Thyroid gland (tissue), 4 donors: ENCODE results near the gene IRAK1BP1. TPM values are rescaled to one million over a fixed set of nuclear protein-coding genes. Genes with fewer than 3 reads are reported as not detected.
"Not testable (repeated sequence)": the region's sequence is repeated elsewhere in the genome, so short reads cannot be mapped to it uniquely, and the experiment has no call there.

Source experiments
- DNase-seq, 2 donors: peaks; one replicate each; pipeline ENCODE4 v3.0.0-alpha.2; 2019
- H3K27ac ChIP-seq, 3 donors: fragments of 200-600 bp; sonication (generic); 1 replicate in 2 of 3; 2 replicates in 1 of 3; pipeline ENCODE4 v1.5.1; 2016 to 2019; ENCODE audit warnings: mild to moderate bottlenecking in 1 of 3, moderate library complexity in 1 of 3
- H3K27me3 ChIP-seq: fragments of 200-600 bp; sonication (generic); one replicate; pipeline ENCODE4 v1.5.1; 2019
- H3K36me3 ChIP-seq, 2 donors: fragments of 200-600 bp; sonication (generic); one replicate each; pipeline ENCODE4 v1.5.1; 2016 to 2019
- H3K4me1 ChIP-seq, 2 donors: fragments of 200-600 bp; sonication (generic); one replicate each; pipeline ENCODE4 v1.5.1; 2017 to 2019
- H3K4me3 ChIP-seq, 3 donors: fragments of 200-600 bp; sonication (generic); replicated peaks in 1 of 3; 1 replicate in 2 of 3; 2 replicates in 1 of 3; pipeline ENCODE4 v1.5.1; 2016; ENCODE audit warnings: mild to moderate bottlenecking in 1 of 3
- H3K9me3 ChIP-seq: fragments of 200-600 bp; sonication (generic); one replicate; pipeline ENCODE4 v1.5.1; 2017
- CTCF ChIP-seq, 6 experiments: fragments of 200-600 bp in 3 of 6; fragments of 450-650 bp in 3 of 6; sonication (generic) in 3 of 6; IDR thresholded peaks; one replicate each; pipeline ENCODE4 v1.5.1; 2016 to 2019; ENCODE audit warnings: antibody characterized with exemption in 6 of 6, mild to moderate bottlenecking in 2 of 6, inconsistent platforms in 1 of 6, moderate library complexity in 1 of 6
- POLR2A ChIP-seq, 2 donors: fragments of 450-650 bp; IDR thresholded peaks; one replicate each; pipeline ENCODE4 v1.6.1; 2017; ENCODE audit warnings: antibody characterized with exemption in 2 of 2, mild to moderate bottlenecking in 2 of 2, moderate library complexity in 1 of 2
- WGBS, 2 donors: methylation state at CpG; one replicate each; pipeline ENCODE4 v1.1.5; 2017; 5-methylcytosine and 5-hydroxymethylcytosine counted together
- intact Hi-C: fragments of 100-400 bp; cut with DNase I; formaldehyde crosslinking; loops from one replicate; pipeline ENCODE4 v1.15.1; 2023
- total RNA-seq, 4 donors: library from RNA; depleted of rRNA; stranded (reverse); fragments of >200 nt; gene quantifications; one replicate each; pipeline ENCODE4 v1.2.3, GENCODE V29; 2016

IRAK1BP1 gene
- total RNA-seq, 4 donors from 2014 or later, result 9.8 to 13.5 (median 13.1) TPM

DNA sequence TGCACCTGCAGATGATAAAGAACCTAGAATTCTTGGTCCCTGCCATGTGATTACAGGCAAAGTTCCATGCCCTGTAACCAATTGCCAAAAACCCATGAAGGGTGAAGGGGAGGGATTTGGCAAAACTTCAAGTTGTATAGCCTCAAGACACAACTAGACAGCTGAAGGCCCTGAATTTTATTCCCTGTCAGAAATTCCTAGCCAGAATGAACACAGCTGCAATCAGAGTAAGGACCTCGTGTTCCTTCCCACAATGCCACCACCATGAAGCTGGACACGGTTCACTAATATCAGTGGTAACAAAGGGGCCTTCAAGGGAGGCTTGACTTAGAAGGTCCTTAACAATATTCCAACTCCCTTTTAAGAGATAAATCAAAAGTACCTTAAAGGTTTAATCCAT lies 22.5 kb upstream of the IRAK1BP1 start:
- no peaks in the 10 kb centered on the region for H3K36me3 ChIP-seq
- H3K27me3 ChIP-seq, result no peaks in the 10 kb centered on the region
- no peaks in the 10 kb centered on the region for H3K9me3 ChIP-seq
- H3K27ac ChIP-seq, result no peak overlapping the region
- peak in 1 of 2 donors; percentile 4 for DNase-seq
- no peak overlapping the region for H3K4me3 ChIP-seq
- no peaks in the 10 kb centered on the region for H3K4me1 ChIP-seq
- intact Hi-C loops, result no loop called here
- WGBS, 2 donors, result 32 to 43% methylated on average over 2 of the region's 2 CpGs
- TF ChIP-seq POLR2A (IDR thresholded peaks at IDR 0.05) (no peak), CTCF (IDR thresholded peaks at IDR 0.05) (no peak)

DNA sequence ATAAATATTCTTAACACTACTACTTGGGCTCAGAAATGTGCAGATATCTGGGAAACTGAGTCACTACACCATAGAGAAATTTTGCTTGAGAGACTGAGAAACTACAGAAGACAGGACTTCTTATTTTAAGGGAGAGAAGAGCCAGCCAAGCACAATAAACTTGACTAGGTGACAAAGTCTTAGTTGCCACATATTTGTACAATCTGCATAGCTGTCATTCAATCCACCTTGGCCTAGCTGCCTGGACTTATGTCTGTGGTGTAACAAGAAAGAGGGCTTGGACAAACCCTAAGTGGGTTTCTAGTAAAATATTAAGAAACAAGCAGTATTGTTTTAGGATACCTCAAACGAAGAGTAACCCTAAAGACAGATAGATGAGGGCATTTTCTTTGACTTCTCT lies 21.8 kb upstream of the IRAK1BP1 start:
- DNase-seq, result no peak
- no peaks in the 10 kb centered on the region for H3K27me3 ChIP-seq
- H3K27ac ChIP-seq, result no peak overlapping the region
- TF ChIP-seq CTCF (IDR thresholded peaks at IDR 0.05) (no peak), POLR2A (IDR thresholded peaks at IDR 0.05) (no peak)
- H3K4me3 ChIP-seq, result no peak overlapping the region
- intact Hi-C loops, result no loop called here
- H3K4me1 ChIP-seq, result no peaks in the 10 kb centered on the region
- H3K9me3 ChIP-seq, result no peaks in the 10 kb centered on the region
- WGBS, 2 donors, result 85 to 87% methylated on average over 1 of the region's 1 CpG
- no peaks in the 10 kb centered on the region for H3K36me3 ChIP-seq

- no peaks in the 10 kb centered on the region for H3K4me1 ChIP-seq
- no peak overlapping the region for H3K4me3 ChIP-seq
- no peak overlapping the region for H3K27ac ChIP-seq
- TF ChIP-seq CTCF (IDR thresholded peaks at IDR 0.05) (no peak), POLR2A (IDR thresholded peaks at IDR 0.05) (no peak)
- intact Hi-C loops, result no loop called here
- H3K36me3 ChIP-seq, result no peaks in the 10 kb centered on the region
- no peaks in the 10 kb centered on the region for H3K9me3 ChIP-seq
- no peak for DNase-seq
- H3K27me3 ChIP-seq, result no peaks in the 10 kb centered on the region
These were observed 16.7 kb upstream of the IRAK1BP1 start for GRCh38 chr6:78850621-78851020.

DNA sequence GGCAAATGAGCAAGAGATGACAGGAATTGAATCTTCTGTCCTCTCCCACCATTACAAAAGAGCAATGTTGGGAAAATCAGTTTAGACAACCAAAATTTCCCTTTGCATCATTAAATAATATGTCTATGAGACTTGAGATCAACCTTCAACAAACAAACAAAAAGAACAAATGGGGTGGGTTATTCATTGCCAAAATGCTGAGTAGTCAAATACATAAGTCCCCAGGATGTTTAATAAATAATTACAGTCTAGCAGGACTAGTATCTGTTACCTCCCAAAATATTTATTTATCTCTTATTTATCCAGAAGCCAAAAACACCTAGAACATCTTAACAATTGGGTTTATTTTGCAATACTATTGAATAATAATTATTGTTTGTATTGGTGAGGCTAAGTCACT lies 16.2 kb upstream of the IRAK1BP1 start:
- Histone ChIP-seq H3K4me1 (no peaks in the 10 kb centered on the region), H3K27me3 (no peaks in the 10 kb centered on the region), H3K27ac (no peak overlapping the region), H3K4me3 (no peak overlapping the region), H3K36me3 (no peaks in the 10 kb centered on the region), H3K9me3 (no peaks in the 10 kb centered on the region)
- TF ChIP-seq POLR2A (IDR thresholded peaks at IDR 0.05) (no peak), CTCF (IDR thresholded peaks at IDR 0.05) (no peak)
- intact Hi-C loops, result no loop called here
- no peak for DNase-seq

GRCh38 chr6:78854546-78854945 lies 12.8 kb upstream of the IRAK1BP1 start:
- 95 to 96% methylated on average over 9 of the region's 9 CpGs for WGBS, 2 donors
- intact Hi-C loops, result no loop called here
- no peak overlapping the region for H3K4me3 ChIP-seq

GRCh38 chr6:78858339-78858938 lies 8.9 kb upstream of the IRAK1BP1 start:
- H3K27me3 ChIP-seq, H3K9me3 ChIP-seq, H3K27ac ChIP-seq, intact Hi-C loops, DNase-seq, H3K4me1 ChIP-seq, H3K36me3 ChIP-seq, H3K4me3 ChIP-seq: not testable (repeated sequence)
- WGBS, 2 donors, result 86 to 95% methylated on average over 7 to 8 of the region's 8 CpGs

More at GRCh38 chr6:78854546-78854945, 12.8 kb upstream of the IRAK1BP1 start:
- no peak overlapping the region for H3K27ac ChIP-seq
- H3K27me3 ChIP-seq, result no peaks in the 10 kb centered on the region
- no peaks in the 10 kb centered on the region for H3K36me3 ChIP-seq
- no peak for TF ChIP-seq POLR2A (IDR thresholded peaks at IDR 0.05)
- no peak for DNase-seq
- H3K4me1 ChIP-seq, result no peaks in the 10 kb centered on the region
- no peaks in the 10 kb centered on the region for H3K9me3 ChIP-seq
